ENCODE results near the gene KCNN3.

GRCh38 chr1:154694995-154695394 is 175.1 kb downstream of the KCNN3 start:
- TF ChIP-seq POLR2A (IDR thresholded peaks at IDR 0.05; ENCODE audit: low read length): no peak
- TF ChIP-seq GATA1 (IDR thresholded peaks at IDR 0.05; ENCODE audit: low read depth, low read length): no peak
